HG03135 (cell line): Measurements from ENCODE around the gene ZNF33A.
A peak's percentile ranks its signal among the peaks of the same experiment; 100 is the strongest.
"Not testable (repeated sequence)": the region's sequence is repeated elsewhere in the genome, so short reads cannot be mapped to it uniquely, and the experiment has no call there.

Experiments
- ATAC-seq: cut with Tn5 transposase; IDR thresholded peaks from one replicate; pipeline ENCODE4 v1.9.1; 2021; ENCODE audit warnings: mild to moderate bottlenecking, moderate library complexity; ENCODE audit not compliant: unreplicated experiment

ZNF33A gene

DNA sequence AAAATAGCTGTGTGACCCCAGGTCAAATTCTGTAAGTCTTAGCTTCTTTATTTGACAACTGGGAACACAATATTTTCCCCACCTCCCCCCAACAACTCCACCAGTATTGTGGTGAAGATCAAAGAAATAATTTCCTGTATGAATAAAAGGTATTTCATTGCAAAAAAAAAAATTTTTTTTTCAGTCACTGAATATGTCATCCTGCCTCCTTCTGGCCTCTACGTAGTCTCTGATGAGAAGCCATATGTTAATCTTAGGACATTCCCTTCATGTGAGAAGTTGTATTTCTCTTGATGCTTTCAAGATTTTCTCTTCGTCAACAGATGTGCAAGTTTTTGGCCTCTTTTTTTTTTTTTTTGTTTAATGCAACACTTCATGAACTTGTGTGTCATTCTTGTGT lies 33.0 kb downstream of the ZNF33A start:
- ATAC-seq, result no peak

- ATAC-seq, result no peak
These were observed 34.7 kb downstream of the ZNF33A start for GRCh38 chr10:38045129-38045528.

DNA sequence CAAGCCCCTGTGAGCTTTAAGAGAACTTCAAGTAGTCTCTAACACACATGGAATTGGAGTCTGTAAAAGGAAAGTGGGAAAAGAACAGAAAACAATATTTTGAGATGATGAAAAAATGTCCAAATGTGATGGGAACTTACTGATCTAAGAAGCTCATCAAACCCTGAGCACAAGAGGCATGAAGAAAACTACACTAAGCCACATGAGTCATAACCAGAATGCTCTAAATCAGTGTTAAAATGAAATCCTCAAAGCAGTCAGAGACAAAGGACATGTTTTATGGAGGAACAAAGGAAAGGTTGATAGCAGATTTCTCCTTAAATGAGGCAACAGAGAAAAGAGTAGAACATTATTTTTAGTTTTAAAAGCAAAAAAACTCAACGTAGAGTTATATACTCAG lies 37.2 kb downstream of the ZNF33A start:
- ATAC-seq, result no peak

- no peak for ATAC-seq
These were observed 39.7 kb downstream of the ZNF33A start for GRCh38 chr10:38050212-38050611.

- no peak for ATAC-seq
These were observed 43.9 kb downstream of the ZNF33A start for GRCh38 chr10:38054361-38054797.

DNA sequence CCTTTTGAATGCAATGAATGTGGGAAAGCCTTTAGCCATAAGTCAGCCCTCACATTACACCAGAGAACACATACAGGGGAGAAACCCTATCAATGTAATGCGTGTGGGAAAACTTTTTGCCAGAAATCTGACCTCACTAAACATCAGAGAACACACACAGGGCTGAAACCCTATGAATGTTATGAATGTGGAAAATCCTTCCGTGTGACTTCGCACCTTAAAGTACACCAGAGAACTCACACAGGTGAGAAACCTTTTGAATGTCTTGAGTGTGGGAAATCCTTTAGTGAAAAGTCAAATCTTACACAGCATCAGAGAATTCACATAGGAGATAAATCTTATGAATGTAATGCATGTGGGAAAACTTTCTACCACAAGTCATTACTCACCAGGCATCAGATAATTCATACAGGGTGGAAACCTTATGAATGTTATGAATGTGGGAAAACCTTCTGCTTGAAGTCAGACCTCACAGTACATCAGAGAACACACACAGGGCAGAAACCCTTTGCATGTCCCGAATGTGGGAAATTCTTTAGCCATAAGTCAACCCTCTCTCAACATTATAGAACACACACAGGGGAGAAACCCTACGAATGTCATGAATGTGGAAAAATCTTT lies 44.9 kb downstream of the ZNF33A start:
- not testable (repeated sequence) for ATAC-seq

DNA sequence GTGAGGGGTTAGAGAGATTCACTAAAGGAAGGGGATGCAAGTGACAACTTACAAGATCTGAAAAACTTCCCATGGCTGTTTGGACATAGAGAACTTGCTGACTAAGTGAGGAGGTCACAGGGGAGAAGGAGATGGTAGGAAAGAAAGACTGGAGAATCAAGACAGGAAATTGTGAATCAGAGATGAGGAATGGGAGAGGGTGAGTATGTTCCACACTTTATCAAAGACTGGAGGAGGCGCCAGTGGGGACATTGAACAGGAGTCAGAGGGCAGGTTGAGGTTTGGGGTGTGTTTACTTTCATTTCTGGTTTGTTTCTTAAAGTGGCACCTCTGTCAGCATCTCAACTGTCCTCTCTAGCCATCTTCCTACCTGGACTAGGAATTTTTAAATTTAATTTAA lies 59.2 kb downstream of the ZNF33A start:
- not testable (repeated sequence) for ATAC-seq

- ATAC-seq, result no peak
These were observed 60.0 kb downstream of the ZNF33A start for GRCh38 chr10:38070501-38070900.

- no peak for ATAC-seq
These were observed 62.1 kb downstream of the ZNF33A start for GRCh38 chr10:38072552-38072951.

DNA sequence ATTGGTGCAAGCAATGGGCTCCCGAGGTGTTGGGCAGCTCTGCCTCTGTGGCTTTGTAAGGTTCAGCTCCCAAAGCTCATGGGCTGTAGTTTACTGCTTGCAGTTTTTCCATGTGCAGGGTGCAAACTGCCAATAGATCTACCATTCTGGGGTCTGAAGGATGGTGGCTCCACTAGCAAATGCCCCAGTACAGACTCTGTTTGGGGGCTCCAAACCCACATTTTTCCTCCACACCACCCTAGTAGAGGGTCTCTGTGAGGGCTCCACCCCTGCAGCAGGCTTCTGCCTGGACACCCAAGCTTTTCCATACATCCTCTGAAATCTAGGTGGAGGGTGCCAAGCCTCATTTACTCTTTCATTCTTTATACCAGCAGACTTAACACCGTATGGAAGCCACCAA lies 66.2 kb downstream of the ZNF33A start:
- ATAC-seq, result no peak

DNA sequence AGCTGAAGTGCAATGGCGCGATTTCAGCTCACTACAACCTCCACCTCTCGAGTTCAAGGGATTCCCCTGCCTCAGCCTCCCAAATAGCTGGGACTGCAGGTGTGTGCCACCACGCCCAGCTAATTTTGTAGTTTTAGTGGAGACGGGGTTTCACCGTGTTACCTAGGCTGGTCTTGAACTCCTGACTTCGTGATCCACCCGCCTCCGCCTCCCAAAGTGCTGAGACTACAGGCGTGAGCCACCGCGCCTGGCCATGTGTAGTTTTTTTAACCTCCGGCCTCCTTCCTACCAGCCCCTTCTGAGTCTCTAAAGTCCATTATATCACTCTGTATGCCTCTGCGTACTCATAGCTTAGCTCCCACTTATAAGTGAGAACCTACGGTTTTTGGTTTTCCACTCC lies 82.8 kb downstream of the ZNF33A start:
- not testable (repeated sequence) for ATAC-seq

- peak; percentile 14 for ATAC-seq
These were observed 83.3 kb downstream of the ZNF33A start for GRCh38 chr10:38093816-38094157.

DNA sequence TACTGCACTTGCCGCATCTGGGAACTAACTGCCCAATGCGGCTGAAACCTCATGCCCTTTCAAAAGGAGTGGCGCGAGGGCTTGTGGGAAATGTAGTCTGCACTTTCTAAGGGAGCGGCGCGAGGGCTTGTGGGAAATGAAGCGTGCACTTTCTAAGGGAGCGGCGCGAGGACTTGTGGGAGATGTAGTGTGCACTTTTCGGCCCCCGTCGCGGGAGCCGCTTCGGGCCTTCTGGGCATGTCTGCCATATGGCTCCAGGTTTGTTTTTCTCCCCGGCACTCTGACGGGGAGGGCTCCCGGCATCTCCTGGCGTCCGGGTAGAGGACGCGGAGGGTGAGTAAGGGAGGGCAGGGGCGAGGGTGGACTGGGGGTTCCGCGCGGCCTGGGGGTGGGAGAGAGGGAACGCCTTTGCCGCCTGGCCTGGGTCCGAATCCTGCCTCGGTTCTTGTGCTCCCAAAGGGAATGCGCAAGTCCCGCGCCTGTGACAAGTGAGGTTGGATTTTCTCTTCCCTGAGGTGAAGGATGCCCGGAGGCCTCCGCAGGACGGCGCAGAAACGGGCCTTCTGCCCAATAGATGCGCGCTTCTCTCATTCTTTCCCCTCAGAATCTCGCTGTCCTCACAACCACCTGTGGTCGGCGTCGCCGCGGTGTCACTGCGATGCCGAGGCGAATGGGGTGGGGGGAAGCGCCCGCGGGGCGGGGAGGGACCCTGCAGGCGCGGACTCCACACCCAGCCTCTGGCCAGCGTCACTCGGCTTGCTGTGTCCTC lies 83.9 kb downstream of the ZNF33A start, which contains the start of gene ZNF37A:
TSS of gene ZNF37A (plus strand) at position 180 of the 769 bp plus-strand sequence. CDS start 2,281 bp downstream, outside the sequence.
- peak; percentile 97 for ATAC-seq

GRCh38 chr10:38094927-38095574 lies 84.6 kb downstream of the ZNF33A start:
- no peak for ATAC-seq

DNA sequence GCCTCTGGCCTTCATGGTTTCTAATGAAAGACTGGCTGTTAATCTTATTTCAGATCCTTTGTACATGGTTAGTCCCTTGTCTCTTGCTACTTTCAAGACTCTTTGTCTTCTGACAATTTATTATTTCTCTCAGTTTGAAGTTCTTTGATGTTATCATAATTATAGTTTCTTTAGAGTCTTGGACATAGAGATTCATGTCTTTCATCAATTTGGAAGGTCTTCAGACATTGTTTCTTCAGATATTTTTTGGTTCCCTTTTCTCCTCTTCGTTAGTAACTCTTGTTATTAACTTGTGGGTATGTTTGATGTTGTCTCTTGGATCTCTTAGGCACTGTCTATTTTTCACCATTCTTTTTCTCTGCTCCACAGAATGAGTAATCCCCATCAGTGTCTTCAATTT lies 92.4 kb downstream of the ZNF33A start:
- no peak for ATAC-seq

DNA sequence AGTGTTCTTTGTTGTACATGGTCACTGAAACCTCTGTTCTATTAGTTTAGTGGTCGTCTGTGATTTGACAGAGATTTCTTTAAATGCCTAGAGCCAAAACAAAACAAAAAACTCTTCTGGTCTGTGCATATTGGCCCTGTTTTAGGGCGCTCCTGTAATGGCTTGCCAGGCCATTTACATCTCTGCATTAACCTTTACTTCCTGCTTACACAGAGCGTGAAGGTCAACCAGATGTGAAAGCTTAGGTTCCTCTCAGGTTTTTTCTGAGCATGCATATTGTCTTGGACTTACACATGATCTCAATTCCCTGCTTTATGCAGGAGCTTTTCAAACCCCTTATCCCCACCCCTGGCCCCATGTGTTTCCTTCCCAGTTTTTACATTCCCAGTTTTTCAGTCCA lies 93.3 kb downstream of the ZNF33A start:
- no peak for ATAC-seq

DNA sequence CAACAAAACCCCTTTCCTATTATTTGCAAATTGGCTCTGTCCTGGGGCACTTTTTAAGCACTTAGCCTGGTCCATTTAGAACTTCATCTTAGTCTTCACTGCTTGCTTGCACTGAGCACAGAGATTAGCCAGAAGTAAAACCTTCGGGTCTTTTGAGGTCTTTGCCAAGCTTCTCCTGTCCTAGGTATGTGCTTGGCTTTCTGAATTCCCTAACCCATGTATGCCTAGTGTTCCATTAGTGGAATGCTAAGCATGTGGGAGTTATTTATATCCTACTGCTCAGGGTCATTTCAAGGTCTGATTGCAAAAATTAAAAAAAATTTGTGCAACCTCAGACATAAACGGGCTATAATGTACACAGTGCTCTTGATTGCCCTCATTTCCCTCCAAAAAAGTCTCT lies 101.7 kb downstream of the ZNF33A start:
- no peak for ATAC-seq
